ENCODE measurements around the gene HIVEP1. TPM values are rescaled to one million over a fixed set of nuclear protein-coding genes. Genes with fewer than 3 reads are reported as not detected.

The HIVEP1 gene
- total and polyA plus RNA-seq, 4 donors = 5.2 to 40.8 (median 16.7) TPM

GRCh38 chr6:12017876-12018401 is 5.8 kb downstream of the HIVEP1 start:
- WGBS, 2 donors = 95 to 97% methylated on average over 33 to 34 of the region's 34 CpGs
- ATAC-seq (ENCODE audit: low FRiP score) (no peak), DNase-seq (no peak)
- no peaks in the 10 kb centered on the region for H3K27me3 ChIP-seq (ENCODE audit: control insufficient read depth in 1 of 2, insufficient read depth in 2 of 2, low read length in 1 of 2)
- H3K4me1 ChIP-seq (ENCODE audit: control insufficient read depth in 1 of 2, insufficient read depth in 2 of 2, low read length in 2 of 2) = peaks cover 2 to 3% of the 10 kb centered on the region in 2 donors
- no peaks in the 10 kb centered on the region for H3K36me3 ChIP-seq (ENCODE audit: control insufficient read depth in 1 of 2, insufficient read depth in 2 of 2, low read length in 1 of 2)
- intact Hi-C loops (cut with DNase I) = loop anchor here in 1 of 2 donors (10.0 kb wide), 1 partner anchor 413 kb away; no protein-coding TSS in a partner anchor
- H3K27ac ChIP-seq (ENCODE audit: low read depth in 1 of 2, low read length in 2 of 2) = no peak overlapping the region
- H3K9me3 ChIP-seq (ENCODE audit: control insufficient read depth, low read length) = no peaks in the 10 kb centered on the region
- H3K4me3 ChIP-seq (ENCODE audit: low read length in 2 of 2) = no peak overlapping the region

- no peaks in the 10 kb centered on the region for H3K9me3 ChIP-seq (ENCODE audit: control insufficient read depth, low read length)
- H3K36me3 ChIP-seq (ENCODE audit: control insufficient read depth in 1 of 2, insufficient read depth in 2 of 2, low read length in 1 of 2) = no peaks in the 10 kb centered on the region
- H3K4me3 ChIP-seq (ENCODE audit: low read length in 2 of 2) = no peak overlapping the region
- DNase-seq (no peak), ATAC-seq (ENCODE audit: low FRiP score) (peak; percentile 27)
- peaks cover 3 to 4% of the 10 kb centered on the region in 2 donors for H3K4me1 ChIP-seq (ENCODE audit: control insufficient read depth in 1 of 2, insufficient read depth in 2 of 2, low read length in 2 of 2)
- H3K27ac ChIP-seq (ENCODE audit: low read depth in 1 of 2, low read length in 2 of 2) = peak overlapping the region; percentile 58 to 92
- no peaks in the 10 kb centered on the region for H3K27me3 ChIP-seq (ENCODE audit: control insufficient read depth in 1 of 2, insufficient read depth in 2 of 2, low read length in 1 of 2)
- intact Hi-C loops (cut with DNase I) = no loop called here
- 82 to 86% methylated on average over 12 of the region's 12 CpGs for WGBS, 2 donors
Measured at GRCh38 chr6:12020187-12020791, 8.2 kb downstream of the HIVEP1 start.

- peaks cover 3 to 4% of the 10 kb centered on the region in 2 donors for H3K4me1 ChIP-seq (ENCODE audit: control insufficient read depth in 1 of 2, insufficient read depth in 2 of 2, low read length in 2 of 2)
- H3K27ac ChIP-seq (ENCODE audit: low read depth in 1 of 2, low read length in 2 of 2) = no peak overlapping the region
- ATAC-seq (ENCODE audit: low FRiP score) (no peak), DNase-seq (no peak)
- H3K36me3 ChIP-seq (ENCODE audit: control insufficient read depth in 1 of 2, insufficient read depth in 2 of 2, low read length in 1 of 2) = no peaks in the 10 kb centered on the region
- WGBS, 2 donors = 95 to 96% methylated on average over 1 of the region's 1 CpG
- no peaks in the 10 kb centered on the region for H3K27me3 ChIP-seq (ENCODE audit: control insufficient read depth in 1 of 2, insufficient read depth in 2 of 2, low read length in 1 of 2)
- no peaks in the 10 kb centered on the region for H3K9me3 ChIP-seq (ENCODE audit: control insufficient read depth, low read length)
- intact Hi-C loops (cut with DNase I) = no loop called here
- H3K4me3 ChIP-seq (ENCODE audit: low read length in 2 of 2) = no peak overlapping the region
Measured at GRCh38 chr6:12022481-12022880, 10.4 kb downstream of the HIVEP1 start.

GRCh38 chr6:12022953-12023388 is 10.9 kb downstream of the HIVEP1 start:
- DNase-seq = no peak
- no peak overlapping the region for H3K4me3 ChIP-seq (ENCODE audit: low read length in 2 of 2)
- ATAC-seq (ENCODE audit: low FRiP score) = no peak
- H3K36me3 ChIP-seq (ENCODE audit: control insufficient read depth in 1 of 2, insufficient read depth in 2 of 2, low read length in 1 of 2) = no peaks in the 10 kb centered on the region
- H3K4me1 ChIP-seq (ENCODE audit: control insufficient read depth in 1 of 2, insufficient read depth in 2 of 2, low read length in 2 of 2) = peaks cover 3 to 4% of the 10 kb centered on the region in 2 donors
- H3K27me3 ChIP-seq (ENCODE audit: control insufficient read depth in 1 of 2, insufficient read depth in 2 of 2, low read length in 1 of 2) = no peaks in the 10 kb centered on the region
- H3K9me3 ChIP-seq (ENCODE audit: control insufficient read depth, low read length) = no peaks in the 10 kb centered on the region
- no peak overlapping the region for H3K27ac ChIP-seq (ENCODE audit: low read depth in 1 of 2, low read length in 2 of 2)
- intact Hi-C loops (cut with DNase I) = no loop called here
- WGBS, 2 donors = 64 to 66% methylated on average over 7 of the region's 7 CpGs

- H3K36me3 ChIP-seq (ENCODE audit: control insufficient read depth in 1 of 2, insufficient read depth in 2 of 2, low read length in 1 of 2) = no peaks in the 10 kb centered on the region
- no peaks in the 10 kb centered on the region for H3K9me3 ChIP-seq (ENCODE audit: control insufficient read depth, low read length)
- no peak overlapping the region for H3K4me3 ChIP-seq (ENCODE audit: low read length in 2 of 2)
- ATAC-seq (ENCODE audit: low FRiP score) = no peak
- no peaks in the 10 kb centered on the region for H3K27me3 ChIP-seq (ENCODE audit: control insufficient read depth in 1 of 2, insufficient read depth in 2 of 2, low read length in 1 of 2)
- 26 to 35% methylated on average over 2 of the region's 2 CpGs for WGBS, 2 donors
- DNase-seq = no peak
- intact Hi-C loops (cut with DNase I) = no loop called here
- H3K27ac ChIP-seq (ENCODE audit: low read depth in 1 of 2, low read length in 2 of 2) = no peak overlapping the region
- H3K4me1 ChIP-seq (ENCODE audit: control insufficient read depth in 1 of 2, insufficient read depth in 2 of 2, low read length in 2 of 2) = peaks cover 3 to 4% of the 10 kb centered on the region in 2 donors
Measured at GRCh38 chr6:12024216-12024615, 12.1 kb downstream of the HIVEP1 start.

- Histone ChIP-seq H3K4me1 (ENCODE audit: control insufficient read depth in 1 of 2, insufficient read depth in 2 of 2, low read length in 2 of 2) (peaks cover 3 to 4% of the 10 kb centered on the region in 2 donors), H3K36me3 (ENCODE audit: control insufficient read depth in 1 of 2, insufficient read depth in 2 of 2, low read length in 1 of 2) (no peaks in the 10 kb centered on the region), H3K9me3 (ENCODE audit: control insufficient read depth, low read length) (no peaks in the 10 kb centered on the region), H3K27me3 (ENCODE audit: control insufficient read depth in 1 of 2, insufficient read depth in 2 of 2, low read length in 1 of 2) (no peaks in the 10 kb centered on the region), H3K4me3 (ENCODE audit: low read length in 2 of 2) (no peak overlapping the region), H3K27ac (ENCODE audit: low read depth in 1 of 2, low read length in 2 of 2) (peak overlapping the region; percentile 26 to 28)
- intact Hi-C loops (cut with DNase I) = loop anchor here in 1 of 2 donors (5.0 kb wide), 1 partner anchor 438 kb away; no protein-coding TSS in a partner anchor
- WGBS, 2 donors = 85 to 86% methylated on average over 4 of the region's 4 CpGs
- ATAC-seq (ENCODE audit: low FRiP score) (peak; percentile 48), DNase-seq (no peak)
Measured at GRCh38 chr6:12024699-12025434, 12.8 kb downstream of the HIVEP1 start.

- intact Hi-C loops (cut with DNase I) = loop anchor here in 1 of 2 donors (5.0 kb wide), 1 partner anchor 439 kb away; no protein-coding TSS in a partner anchor
- Histone ChIP-seq H3K36me3 (ENCODE audit: control insufficient read depth in 1 of 2, insufficient read depth in 2 of 2, low read length in 1 of 2) (no peaks in the 10 kb centered on the region), H3K4me3 (ENCODE audit: low read length in 2 of 2) (no peak overlapping the region), H3K27ac (ENCODE audit: low read depth in 1 of 2, low read length in 2 of 2) (no peak overlapping the region), H3K4me1 (ENCODE audit: control insufficient read depth in 1 of 2, insufficient read depth in 2 of 2, low read length in 2 of 2) (peaks cover 3 to 4% of the 10 kb centered on the region in 2 donors), H3K9me3 (ENCODE audit: control insufficient read depth, low read length) (no peaks in the 10 kb centered on the region), H3K27me3 (ENCODE audit: control insufficient read depth in 1 of 2, insufficient read depth in 2 of 2, low read length in 1 of 2) (no peaks in the 10 kb centered on the region)
- no peak for ATAC-seq (ENCODE audit: low FRiP score)
- DNase-seq = no peak
- 57 to 73% methylated on average over 4 of the region's 4 CpGs for WGBS, 2 donors
Measured at GRCh38 chr6:12026120-12026519, 14.0 kb downstream of the HIVEP1 start.

- intact Hi-C loops (cut with DNase I) = loop anchor here in 1 of 2 donors (5.0 kb wide), 1 partner anchor 440 kb away; no protein-coding TSS in a partner anchor
- Histone ChIP-seq H3K27me3 (ENCODE audit: control insufficient read depth in 1 of 2, insufficient read depth in 2 of 2, low read length in 1 of 2) (no peaks in the 10 kb centered on the region), H3K27ac (ENCODE audit: low read depth in 1 of 2, low read length in 2 of 2) (no peak overlapping the region), H3K4me3 (ENCODE audit: low read length in 2 of 2) (no peak overlapping the region), H3K36me3 (ENCODE audit: control insufficient read depth in 1 of 2, insufficient read depth in 2 of 2, low read length in 1 of 2) (no peaks in the 10 kb centered on the region), H3K4me1 (ENCODE audit: control insufficient read depth in 1 of 2, insufficient read depth in 2 of 2, low read length in 2 of 2) (peaks cover 3 to 4% of the 10 kb centered on the region in 2 donors), H3K9me3 (ENCODE audit: control insufficient read depth, low read length) (no peaks in the 10 kb centered on the region)
- WGBS, 2 donors = 100% methylated on average over 1 of the region's 1 CpG
- no peak for DNase-seq
- no peak for ATAC-seq (ENCODE audit: low FRiP score)
Measured at GRCh38 chr6:12026833-12027232, 14.7 kb downstream of the HIVEP1 start.
